Measurements from ENCODE around the gene NFATC1.

DNA sequence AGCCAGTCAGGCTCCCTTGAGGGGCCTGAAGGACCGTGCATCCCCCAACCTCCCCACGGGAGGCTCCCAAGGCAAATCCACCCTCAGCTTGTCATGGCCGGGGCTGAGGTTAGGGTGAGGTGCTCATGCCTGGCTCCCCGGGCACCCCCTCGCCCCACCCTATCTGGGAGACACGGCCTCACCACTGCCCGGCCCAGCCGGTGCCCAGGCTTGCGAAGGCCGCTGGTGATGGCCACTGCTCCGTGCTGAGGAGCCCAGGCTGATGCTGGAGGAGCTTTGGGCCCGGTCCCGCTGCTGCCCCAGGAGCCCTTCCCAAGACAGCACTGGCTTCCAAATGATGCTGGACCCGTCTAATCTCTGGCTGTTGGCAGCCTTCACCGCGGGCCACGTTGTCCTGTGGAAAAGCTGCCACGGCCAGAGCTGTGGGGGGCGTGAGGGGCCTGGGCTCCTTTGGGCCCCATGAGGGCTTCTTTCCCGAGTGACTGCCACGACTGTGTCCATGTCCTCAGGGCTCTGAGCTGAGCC, 148.2 kb downstream of the NFATC1 start:
- TF ChIP-seq, protein P1, sequence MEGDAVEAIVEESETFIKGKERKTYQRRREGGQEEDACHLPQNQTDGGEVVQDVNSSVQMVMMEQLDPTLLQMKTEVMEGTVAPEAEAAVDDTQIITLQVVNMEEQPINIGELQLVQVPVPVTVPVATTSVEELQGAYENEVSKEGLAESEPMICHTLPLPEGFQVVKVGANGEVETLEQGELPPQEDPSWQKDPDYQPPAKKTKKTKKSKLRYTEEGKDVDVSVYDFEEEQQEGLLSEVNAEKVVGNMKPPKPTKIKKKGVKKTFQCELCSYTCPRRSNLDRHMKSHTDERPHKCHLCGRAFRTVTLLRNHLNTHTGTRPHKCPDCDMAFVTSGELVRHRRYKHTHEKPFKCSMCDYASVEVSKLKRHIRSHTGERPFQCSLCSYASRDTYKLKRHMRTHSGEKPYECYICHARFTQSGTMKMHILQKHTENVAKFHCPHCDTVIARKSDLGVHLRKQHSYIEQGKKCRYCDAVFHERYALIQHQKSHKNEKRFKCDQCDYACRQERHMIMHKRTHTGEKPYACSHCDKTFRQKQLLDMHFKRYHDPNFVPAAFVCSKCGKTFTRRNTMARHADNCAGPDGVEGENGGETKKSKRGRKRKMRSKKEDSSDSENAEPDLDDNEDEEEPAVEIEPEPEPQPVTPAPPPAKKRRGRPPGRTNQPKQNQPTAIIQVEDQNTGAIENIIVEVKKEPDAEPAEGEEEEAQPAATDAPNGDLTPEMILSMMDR (IDR thresholded peaks at IDR 0.05): no peak
- TF ChIP-seq POLR2A (IDR thresholded peaks at IDR 0.05) (no peak), EP300 (IDR thresholded peaks at IDR 0.05) (no peak), POLR2AphosphoS5 (IDR thresholded peaks at IDR 0.05) (no peak)
